Keratinocyte (primary cell): ENCODE measurements around the gene RTN1. TPM values are rescaled to one million over a fixed set of nuclear protein-coding genes. Genes with fewer than 3 reads are reported as not detected.
A peak's percentile ranks its signal among the peaks of the same experiment; 100 is the strongest.

ENCODE experiments used
- DNase-seq: peaks from one replicate; pipeline ENCODE4 v3.0.0-alpha.2; 2011; ENCODE audit warnings: low read depth, missing footprints, low spot score
- FAIRE-seq: peaks from 2 replicates; lab custom pipeline; 2011; peaks lifted over from hg19 to GRCh38; lab: Jason Lieb, UNC
- H2AFZ ChIP-seq: 2 replicates; pipeline ENCODE4 v1.6.0; 2012; ENCODE audit warnings: low read length, control low read depth, inconsistent platforms; ENCODE audit not compliant: control insufficient read depth
- H3K27ac ChIP-seq: 2 replicates; pipeline ENCODE4 v1.5.1; 2011; ENCODE audit warnings: low read length; ENCODE audit not compliant: control insufficient read depth, insufficient read depth
- H3K27me3 ChIP-seq: 3 replicates; pipeline ENCODE4 v1.6.0; 2011; ENCODE audit warnings: low read length; ENCODE audit not compliant: control insufficient read depth, insufficient read depth; ENCODE audit errors: extremely low read depth
- H3K36me3 ChIP-seq, 2 experiments: 2 replicates in 1 of 2; 3 replicates in 1 of 2; pipeline ENCODE4 v1.5.1; 2011; ENCODE audit warnings: low read length in 2 of 2, mild to moderate bottlenecking in 1 of 2; ENCODE audit not compliant: control insufficient read depth in 2 of 2, insufficient read depth in 2 of 2; ENCODE audit errors: extremely low read depth in 1 of 2
- H3K4me1 ChIP-seq: 3 replicates; pipeline ENCODE4 v1.5.1; 2011; ENCODE audit warnings: low read length; ENCODE audit not compliant: control insufficient read depth, insufficient read depth; ENCODE audit errors: extremely low read depth
- H3K4me2 ChIP-seq: 3 replicates; pipeline ENCODE4 v1.6.0; 2011; ENCODE audit warnings: low read depth, low read length; ENCODE audit not compliant: control insufficient read depth, insufficient read depth; ENCODE audit errors: extremely low read depth
- H3K4me3 ChIP-seq, 3 experiments: fragments of 200-600 bp in 1 of 3; sonication (generic) in 1 of 3; 2 replicates in 2 of 3; 3 replicates in 1 of 3; pipeline ENCODE4 v1.5.1; 2011 to 2016; ENCODE audit warnings: low read length in 3 of 3, mild to moderate bottlenecking in 3 of 3, control low read depth in 2 of 3, inconsistent platforms in 1 of 3, low read depth in 1 of 3, mixed read lengths in 1 of 3, mixed run types in 1 of 3, moderate library complexity in 1 of 3; ENCODE audit not compliant: control insufficient read depth in 2 of 3, insufficient read depth in 2 of 3; ENCODE audit errors: extremely low read depth in 1 of 3
- H3K79me2 ChIP-seq: 2 replicates; pipeline ENCODE4 v1.6.0; 2012; ENCODE audit warnings: low read length; ENCODE audit not compliant: control insufficient read depth, insufficient read depth
- H3K9ac ChIP-seq: 3 replicates; pipeline ENCODE4 v1.6.0; 2011; ENCODE audit warnings: low read length; ENCODE audit not compliant: control insufficient read depth, insufficient read depth; ENCODE audit errors: extremely low read depth
- H3K9me1 ChIP-seq: 3 replicates; pipeline ENCODE4 v1.6.0; 2011; ENCODE audit warnings: low read length; ENCODE audit not compliant: control insufficient read depth, insufficient read depth; ENCODE audit errors: extremely low read depth
- H3K9me3 ChIP-seq: 2 replicates; pipeline ENCODE4 v1.5.1; 2012; ENCODE audit warnings: low read depth, low read length; ENCODE audit not compliant: control insufficient read depth
- H4K20me1 ChIP-seq: 3 replicates; pipeline ENCODE4 v1.6.0; 2011; ENCODE audit warnings: low read length; ENCODE audit not compliant: control insufficient read depth, insufficient read depth; ENCODE audit errors: extremely low read depth
- EZH2 ChIP-seq: IDR thresholded peaks from one replicate; pipeline ENCODE4 v1.6.1; 2012; ENCODE audit warnings: inconsistent platforms, mild to moderate bottlenecking, low read length, moderate library complexity
- dilution Hi-C: fragments of 300-500 bp; cut with MboI; formaldehyde crosslinking; loops from one replicate; pipeline ENCODE4 v1.7.0; 2020; ENCODE audit warnings: low sequenced_read_pairs; ENCODE audit not compliant: extremely low pct_ligation_motif_present
- polyA plus RNA-seq, 5 experiments: library from polyadenylated mRNA; depleted of rRNA in 3 of 5; stranded (reverse) in 3 of 5; stranded (forward) in 1 of 5; unstranded in 1 of 5; fragments of >200 nt; gene quantifications; 1 replicate in 1 of 5; 2 replicates in 3 of 5; 3 replicates in 1 of 5; pipeline versions ENCODE4 v1.2.1 to v1.2.3, GENCODE V29; 2011 to 2012; ENCODE audit warnings: missing spikeins in 2 of 5, low read depth in 1 of 5, low replicate concordance in 1 of 5
- TF ChIP-seq, protein P1 (sequence below), 3 experiments: IDR thresholded peaks in 1 of 3; conservative IDR thresholded peaks in 1 of 3; optimal IDR thresholded peaks in 1 of 3; 2 replicates in 2 of 3; 3 replicates in 1 of 3; pipeline versions ENCODE3 to v1.5.1; 2011; ENCODE audit warnings: low read length in 3 of 3, mild to moderate bottlenecking in 3 of 3, moderate library complexity in 2 of 3, control low read depth in 1 of 3, inconsistent platforms in 1 of 3; ENCODE audit not compliant: insufficient read depth in 2 of 3; ENCODE audit errors: extremely low read depth in 1 of 3

Gene RTN1
- polyA plus RNA-seq, 1 donor (not counting 4 experiments of a cell fraction or from before 2014, with no cell fraction given): 0.05 TPM

DNA sequence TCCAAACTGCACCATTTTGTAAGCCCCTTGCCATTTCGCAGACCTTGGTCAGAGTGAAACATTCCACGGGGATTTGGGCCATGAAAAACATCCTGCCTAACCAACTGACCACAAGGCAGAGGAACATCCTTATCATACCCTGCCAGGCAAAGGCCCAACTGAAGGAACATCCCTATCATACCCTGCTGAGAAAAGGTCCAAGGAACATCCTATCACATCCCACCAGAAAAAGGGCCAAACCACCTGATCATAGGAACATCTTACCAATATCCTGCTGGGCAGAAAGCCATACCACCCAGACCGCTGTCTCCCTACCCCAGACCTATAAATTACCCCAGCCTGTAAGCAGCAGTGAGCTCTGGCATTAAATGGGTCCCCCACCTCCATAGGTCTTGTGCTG is 30.0 kb upstream of the RTN1 start:
- Histone ChIP-seq H3K36me3 (no peaks in the 10 kb centered on the region), H2AFZ (no peak overlapping the region), H3K27me3 (no peaks in the 10 kb centered on the region), H4K20me1 (no peaks in the 10 kb centered on the region), H3K4me2 (no peak overlapping the region), H3K9ac (no peak overlapping the region), H3K27ac (no peak overlapping the region), H3K9me1 (no peaks in the 10 kb centered on the region), H3K4me3 (no peak overlapping the region), H3K4me1 (no peaks in the 10 kb centered on the region), H3K79me2 (no peaks in the 10 kb centered on the region), H3K9me3 (no peaks in the 10 kb centered on the region)
- no peak for DNase-seq
- dilution Hi-C loops: no loop called here
- TF ChIP-seq, protein P1, sequence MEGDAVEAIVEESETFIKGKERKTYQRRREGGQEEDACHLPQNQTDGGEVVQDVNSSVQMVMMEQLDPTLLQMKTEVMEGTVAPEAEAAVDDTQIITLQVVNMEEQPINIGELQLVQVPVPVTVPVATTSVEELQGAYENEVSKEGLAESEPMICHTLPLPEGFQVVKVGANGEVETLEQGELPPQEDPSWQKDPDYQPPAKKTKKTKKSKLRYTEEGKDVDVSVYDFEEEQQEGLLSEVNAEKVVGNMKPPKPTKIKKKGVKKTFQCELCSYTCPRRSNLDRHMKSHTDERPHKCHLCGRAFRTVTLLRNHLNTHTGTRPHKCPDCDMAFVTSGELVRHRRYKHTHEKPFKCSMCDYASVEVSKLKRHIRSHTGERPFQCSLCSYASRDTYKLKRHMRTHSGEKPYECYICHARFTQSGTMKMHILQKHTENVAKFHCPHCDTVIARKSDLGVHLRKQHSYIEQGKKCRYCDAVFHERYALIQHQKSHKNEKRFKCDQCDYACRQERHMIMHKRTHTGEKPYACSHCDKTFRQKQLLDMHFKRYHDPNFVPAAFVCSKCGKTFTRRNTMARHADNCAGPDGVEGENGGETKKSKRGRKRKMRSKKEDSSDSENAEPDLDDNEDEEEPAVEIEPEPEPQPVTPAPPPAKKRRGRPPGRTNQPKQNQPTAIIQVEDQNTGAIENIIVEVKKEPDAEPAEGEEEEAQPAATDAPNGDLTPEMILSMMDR (optimal IDR thresholded peaks at IDR 0.05 in 1 of 3, IDR thresholded peaks at IDR 0.05 in 1 of 3, conservative IDR thresholded peaks at IDR 0.05 in 1 of 3; ENCODE audit: extremely low read depth in 1 of 3, insufficient read depth in 2 of 3, low read length in 3 of 3): no peak
- no peak for TF ChIP-seq EZH2
- FAIRE-seq: no peak

DNA sequence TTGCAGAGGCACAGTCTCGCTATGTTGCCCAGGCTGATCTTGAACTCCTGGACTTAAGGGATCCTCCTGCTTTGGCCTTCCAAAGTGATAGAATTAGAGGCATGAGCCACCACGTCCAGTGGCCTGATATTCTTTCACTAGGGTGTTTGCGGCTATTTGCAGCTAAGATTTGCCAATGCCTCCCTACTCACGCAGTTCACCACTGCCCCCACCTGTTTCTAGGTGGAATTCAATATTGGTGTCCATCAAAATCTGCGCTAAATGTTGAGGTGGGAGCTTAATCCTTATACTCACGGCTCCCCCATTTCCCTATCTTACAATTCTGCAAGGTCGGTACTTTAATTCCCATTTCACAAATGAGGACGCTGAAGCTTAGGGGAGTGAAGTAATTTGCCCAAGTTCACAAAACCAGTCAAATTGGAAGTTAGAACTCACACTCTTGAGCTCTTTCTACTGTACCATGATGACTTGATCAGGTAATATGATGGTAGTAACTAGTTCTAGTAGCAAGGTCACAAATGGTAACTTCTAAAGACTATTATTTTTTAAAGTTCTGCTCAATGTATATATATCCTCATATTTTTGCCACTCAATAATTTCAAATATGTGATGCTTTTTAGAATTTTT is 27.3 kb upstream of the RTN1 start:
- H3K9me1 ChIP-seq: no peaks in the 10 kb centered on the region
- dilution Hi-C loops: no loop called here
- H3K4me2 ChIP-seq: no peak overlapping the region
- FAIRE-seq (peak; percentile 13), DNase-seq (no peak)
- H3K9ac ChIP-seq: no peak overlapping the region
- no peaks in the 10 kb centered on the region for H3K79me2 ChIP-seq
- no peaks in the 10 kb centered on the region for H3K4me1 ChIP-seq
- no peaks in the 10 kb centered on the region for H3K27me3 ChIP-seq
- no peak overlapping the region for H3K27ac ChIP-seq
- H3K36me3 ChIP-seq: no peaks in the 10 kb centered on the region
- no peak overlapping the region for H2AFZ ChIP-seq
- no peak for TF ChIP-seq EZH2
- TF ChIP-seq, protein P1 (optimal IDR thresholded peaks at IDR 0.05 in 1 of 3, IDR thresholded peaks at IDR 0.05 in 1 of 3, conservative IDR thresholded peaks at IDR 0.05 in 1 of 3; ENCODE audit: extremely low read depth in 1 of 3, insufficient read depth in 2 of 3, low read length in 3 of 3): peak; percentile 41 to 70 (median 58)
- no peak overlapping the region for H3K4me3 ChIP-seq
- no peaks in the 10 kb centered on the region for H3K9me3 ChIP-seq
- no peaks in the 10 kb centered on the region for H4K20me1 ChIP-seq
